Trophoblast cell (in vitro differentiated cells and primary cell): ENCODE results near the gene M1AP.
A peak's percentile ranks its signal among the peaks of the same experiment; 100 is the strongest.
"Not testable (repeated sequence)": the region's sequence is repeated elsewhere in the genome, so short reads cannot be mapped to it uniquely, and the experiment has no call there.

Source experiments
- DNase-seq, 2 donors: peaks; one replicate each; pipeline ENCODE4 v3.0.0-alpha.2; 2016
- H2AFZ ChIP-seq: 2 replicates; pipeline ENCODE4 v1.6.1; 2013; ENCODE audit warnings: low read length, moderate library complexity, mild to moderate bottlenecking; ENCODE audit not compliant: insufficient read depth, poor library complexity
- H2AK5ac ChIP-seq: 2 replicates; pipeline ENCODE4 v1.6.1; 2013; ENCODE audit warnings: mild to moderate bottlenecking, low read length
- H2BK120ac ChIP-seq: 2 replicates; pipeline ENCODE4 v1.6.1; 2013; ENCODE audit warnings: low read length, mild to moderate bottlenecking, moderate library complexity; ENCODE audit not compliant: insufficient read depth, poor library complexity
- H2BK12ac ChIP-seq: 2 replicates; pipeline ENCODE4 v1.6.1; 2013; ENCODE audit warnings: mild to moderate bottlenecking, low read length, moderate library complexity
- H2BK5ac ChIP-seq: 2 replicates; pipeline ENCODE4 v1.6.1; 2013; ENCODE audit warnings: low read length, low read depth, moderate library complexity, mild to moderate bottlenecking; ENCODE audit not compliant: poor library complexity
- H3K14ac ChIP-seq: 2 replicates; pipeline ENCODE4 v1.6.1; 2013; ENCODE audit warnings: mild to moderate bottlenecking, low read length
- H3K18ac ChIP-seq: 2 replicates; pipeline ENCODE4 v1.6.1; 2013; ENCODE audit warnings: mild to moderate bottlenecking, low read length
- H3K23ac ChIP-seq: 2 replicates; pipeline ENCODE4 v1.6.1; 2013; ENCODE audit warnings: low read length
- H3K27ac ChIP-seq: 2 replicates; pipeline ENCODE4 v1.5.1; 2013; ENCODE audit warnings: low read depth, mild to moderate bottlenecking, inconsistent platforms, low read length, moderate library complexity
- H3K27me3 ChIP-seq: 2 replicates; pipeline ENCODE4 v1.6.1; 2013; ENCODE audit warnings: inconsistent platforms, mild to moderate bottlenecking, low read length, moderate library complexity; ENCODE audit not compliant: insufficient read depth
- H3K36me3 ChIP-seq, 2 experiments: 1 replicate in 1 of 2; 2 replicates in 1 of 2; pipeline ENCODE4 v1.6.1; 2013; ENCODE audit warnings: low read length in 2 of 2, mild to moderate bottlenecking in 2 of 2, moderate library complexity in 1 of 2; ENCODE audit not compliant: insufficient read depth in 2 of 2, control insufficient read depth in 1 of 2
- H3K4ac ChIP-seq: 2 replicates; pipeline ENCODE4 v1.6.1; 2013; ENCODE audit warnings: low read depth, mild to moderate bottlenecking, low read length, moderate library complexity
- H3K4me1 ChIP-seq, 2 experiments: 1 replicate in 1 of 2; 2 replicates in 1 of 2; pipeline ENCODE4 v1.6.1; 2013; ENCODE audit warnings: low read length in 2 of 2, mild to moderate bottlenecking in 2 of 2, moderate library complexity in 1 of 2; ENCODE audit not compliant: insufficient read depth in 2 of 2, control insufficient read depth in 1 of 2
- H3K4me2 ChIP-seq: 2 replicates; pipeline ENCODE4 v1.6.1; 2013; ENCODE audit warnings: inconsistent platforms, mild to moderate bottlenecking, low read length, moderate library complexity
- H3K4me3 ChIP-seq: 2 replicates; pipeline ENCODE4 v1.5.1; 2013; ENCODE audit warnings: mild to moderate bottlenecking, low read depth, low read length, inconsistent platforms
- H3K79me1 ChIP-seq: one replicate; pipeline ENCODE4 v1.6.1; 2013; ENCODE audit warnings: low read length
- H3K79me2 ChIP-seq: 2 replicates; pipeline ENCODE4 v1.6.1; 2013; ENCODE audit warnings: low read length, mild to moderate bottlenecking; ENCODE audit not compliant: control insufficient read depth, insufficient read depth, poor library complexity
- H3K9ac ChIP-seq: 2 replicates; pipeline ENCODE4 v1.6.1; 2013; ENCODE audit warnings: mild to moderate bottlenecking, low read length
- H3K9me3 ChIP-seq: 2 replicates; pipeline ENCODE4 v1.6.1; 2013; ENCODE audit warnings: low read depth, mild to moderate bottlenecking, control low read depth, inconsistent platforms, low read length; ENCODE audit not compliant: insufficient read depth
- H4K12ac ChIP-seq: 2 replicates; pipeline ENCODE4 v1.6.1; 2013; ENCODE audit warnings: low read depth, mild to moderate bottlenecking, low read length, moderate library complexity
- H4K8ac ChIP-seq: 2 replicates; pipeline ENCODE4 v1.6.1; 2013; ENCODE audit warnings: low read depth, mild to moderate bottlenecking, low read length, moderate library complexity
- H4K91ac ChIP-seq: one replicate; pipeline ENCODE4 v1.6.1; 2013; ENCODE audit warnings: low read depth, mild to moderate bottlenecking, low read length, moderate library complexity
- WGBS: extraction: QIAGEN DNeasy Blood & Tissue Kit; methylation state at CpG from one replicate; pipeline ENCODE4 v1.1.7; 2013; ENCODE audit warnings: missing lambda C conversion rate; ENCODE audit not compliant: insufficient read length, insufficient coverage; ENCODE audit errors: extremely low coverage; 5-methylcytosine and 5-hydroxymethylcytosine counted together

The M1AP gene

GRCh38 chr2:74566076-74566753 is 81.9 kb downstream of the M1AP start:
- no peak overlapping the region for H3K23ac ChIP-seq
- no peak overlapping the region for H2AK5ac ChIP-seq
- H4K8ac ChIP-seq = no peak overlapping the region
- H3K4me2 ChIP-seq = no peak overlapping the region
- H3K9me3 ChIP-seq = no peaks in the 10 kb centered on the region
- H3K36me3 ChIP-seq = no peaks in the 10 kb centered on the region
- no peak overlapping the region for H2BK120ac ChIP-seq
- no peaks in the 10 kb centered on the region for H3K4me1 ChIP-seq
- no peaks in the 10 kb centered on the region for H3K27me3 ChIP-seq
- H3K4me3 ChIP-seq = no peak overlapping the region
- DNase-seq = no peak
- no peak overlapping the region for H3K27ac ChIP-seq
- no peak overlapping the region for H3K9ac ChIP-seq
- no peak overlapping the region for H4K91ac ChIP-seq
- no peak overlapping the region for H3K4ac ChIP-seq
- WGBS = no CpG with 5 or more reads among the region's 7 CpGs
- H2BK12ac ChIP-seq = no peak overlapping the region
- H2BK5ac ChIP-seq = no peak overlapping the region
- H4K12ac ChIP-seq = no peak overlapping the region
- no peaks in the 10 kb centered on the region for H3K79me1 ChIP-seq
- H3K14ac ChIP-seq = no peak overlapping the region
- H2AFZ ChIP-seq = no peak overlapping the region
- H3K18ac ChIP-seq = no peak overlapping the region
- H3K79me2 ChIP-seq = no peaks in the 10 kb centered on the region

- H3K23ac ChIP-seq = no peak overlapping the region
- no peak overlapping the region for H3K27ac ChIP-seq
- H3K9me3 ChIP-seq = no peaks in the 10 kb centered on the region
- H3K4me2 ChIP-seq = no peak overlapping the region
- no peak overlapping the region for H3K14ac ChIP-seq
- no peak overlapping the region for H2BK12ac ChIP-seq
- H3K4me1 ChIP-seq = peaks cover 0 to 4% of the 10 kb centered on the region in 2 experiments
- no peak overlapping the region for H4K12ac ChIP-seq
- H3K18ac ChIP-seq = no peak overlapping the region
- H3K79me1 ChIP-seq = no peaks in the 10 kb centered on the region
- no peak overlapping the region for H2BK5ac ChIP-seq
- H2BK120ac ChIP-seq = no peak overlapping the region
- no peak overlapping the region for H3K4me3 ChIP-seq
- no peak overlapping the region for H2AK5ac ChIP-seq
- WGBS = no CpG with 5 or more reads among the region's 5 CpGs
- H2AFZ ChIP-seq = no peak overlapping the region
- no peaks in the 10 kb centered on the region for H3K79me2 ChIP-seq
- H3K9ac ChIP-seq = no peak overlapping the region
- no peak overlapping the region for H4K8ac ChIP-seq
- H3K36me3 ChIP-seq = no peaks in the 10 kb centered on the region
- no peak for DNase-seq
- no peaks in the 10 kb centered on the region for H3K27me3 ChIP-seq
- H4K91ac ChIP-seq = no peak overlapping the region
- H3K4ac ChIP-seq = no peak overlapping the region
Observed at GRCh38 chr2:74564222-74564621, 83.9 kb downstream of the M1AP start.

- H3K23ac ChIP-seq = no peak overlapping the region
- no CpG with 5 or more reads among the region's 7 CpGs for WGBS
- H3K27me3 ChIP-seq = no peaks in the 10 kb centered on the region
- H4K91ac ChIP-seq = no peak overlapping the region
- no peaks in the 10 kb centered on the region for H3K79me2 ChIP-seq
- H4K8ac ChIP-seq = no peak overlapping the region
- no peak overlapping the region for H3K4me3 ChIP-seq
- H3K4ac ChIP-seq = no peak overlapping the region
- peaks cover 0 to 4% of the 10 kb centered on the region in 2 experiments for H3K4me1 ChIP-seq
- no peak overlapping the region for H4K12ac ChIP-seq
- H3K9ac ChIP-seq = no peak overlapping the region
- no peak overlapping the region for H3K4me2 ChIP-seq
- peak overlapping the region; percentile 19 for H3K14ac ChIP-seq
- no peak for DNase-seq
- peak overlapping the region; percentile 4 for H2BK12ac ChIP-seq
- H3K79me1 ChIP-seq = no peaks in the 10 kb centered on the region
- H2BK120ac ChIP-seq = no peak overlapping the region
- H3K36me3 ChIP-seq = no peaks in the 10 kb centered on the region
- H2AK5ac ChIP-seq = no peak overlapping the region
- H3K18ac ChIP-seq = no peak overlapping the region
- no peak overlapping the region for H2AFZ ChIP-seq
- no peak overlapping the region for H3K27ac ChIP-seq
- no peaks in the 10 kb centered on the region for H3K9me3 ChIP-seq
- H2BK5ac ChIP-seq = no peak overlapping the region
Observed at GRCh38 chr2:74562126-74562775, 85.9 kb downstream of the M1AP start.

- WGBS = no CpG with 5 or more reads among the region's 1 CpG
- not testable (repeated sequence) for H2BK120ac ChIP-seq, H3K27me3 ChIP-seq, H3K36me3 ChIP-seq, H3K9me3 ChIP-seq, H3K14ac ChIP-seq, H3K23ac ChIP-seq, H2AK5ac ChIP-seq, H3K4me2 ChIP-seq, H3K79me2 ChIP-seq, H3K9ac ChIP-seq, H3K79me1 ChIP-seq, H3K4me3 ChIP-seq, H3K27ac ChIP-seq, H2BK12ac ChIP-seq, DNase-seq, H3K4me1 ChIP-seq, H4K12ac ChIP-seq, H3K4ac ChIP-seq, H4K91ac ChIP-seq, H3K18ac ChIP-seq, H2BK5ac ChIP-seq, H2AFZ ChIP-seq, H4K8ac ChIP-seq
Observed at GRCh38 chr2:74561022-74561421, 87.1 kb downstream of the M1AP start.
